ENCODE results near the gene PNPLA5. TPM values are rescaled to one million over a fixed set of nuclear protein-coding genes. Genes with fewer than 3 reads are reported as not detected.

PNPLA5 gene
- total and polyA plus RNA-seq, 2 of the 8 experiments (the other 6 are each of a cell fraction or from before 2014, with no cell fraction given) = 3.9 to 6.8 TPM

GRCh38 chr22:43901976-43902643, 10.3 kb upstream of the PNPLA5 start (continued):
- TF ChIP-seq CHD7 (IDR thresholded peaks at IDR 0.05; ENCODE audit: insufficient replicate concordance, low read length) (no peak), CBX8 (IDR thresholded peaks at IDR 0.05; ENCODE audit: borderline replicate concordance, low read depth, low read length) (no peak), HDAC2 (IDR thresholded peaks at IDR 0.05; ENCODE audit: borderline replicate concordance in 1 of 2, low read depth in 2 of 2, low read length in 2 of 2) (no peak)
